Measurements from ENCODE around the gene RTCB. TPM values are rescaled to one million over a fixed set of nuclear protein-coding genes. Genes with fewer than 3 reads are reported as not detected.
A peak's percentile ranks its signal among the peaks of the same experiment; 100 is the strongest.

RTCB gene
- 102 TPM for polyA plus RNA-seq (2012; ENCODE audit: insufficient read depth, insufficient read length, low read depth)

DNA sequence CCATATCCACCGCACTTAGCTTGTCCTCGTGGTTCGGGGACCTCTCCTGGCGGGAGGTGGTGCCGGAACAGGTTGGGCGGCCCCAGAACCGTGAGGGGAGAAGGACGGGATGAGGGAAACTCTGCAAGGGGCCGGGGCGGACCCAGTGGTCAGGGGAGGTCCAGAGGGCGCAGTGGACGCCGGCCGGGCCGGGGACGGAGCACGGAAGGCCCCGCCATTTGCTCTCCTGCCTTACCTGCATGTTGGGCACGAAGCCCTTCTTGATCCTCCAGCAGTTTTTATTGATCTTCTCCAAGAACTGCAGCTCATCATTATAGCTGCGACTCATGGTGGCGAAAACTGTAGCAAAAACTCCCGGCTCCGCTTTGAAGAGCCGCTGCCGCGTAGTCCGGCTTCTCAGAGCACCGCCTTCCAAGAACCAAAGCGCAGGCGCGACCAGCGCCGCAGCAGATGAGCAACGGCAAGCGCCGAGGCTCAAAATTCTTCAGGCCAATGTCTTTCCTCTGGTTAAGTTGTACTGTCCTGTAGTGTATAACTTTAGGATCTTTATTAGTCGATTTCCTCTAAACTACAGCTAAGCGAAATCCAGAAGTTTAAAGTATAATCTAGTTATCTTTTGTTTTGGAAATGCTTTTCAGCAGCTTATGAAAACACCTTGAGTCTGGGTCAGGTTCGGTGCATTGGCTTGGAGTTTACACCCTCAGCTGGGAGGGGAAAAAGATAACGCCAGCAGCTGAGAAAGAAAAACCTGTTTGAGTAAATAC, at the start of gene RTCB:
Gene RTCB (minus strand): TSS at position 419 of the 764 bp plus-strand sequence. CDS start 91 bp downstream, at position 328.
- DNase-seq = peak; percentile 91
- Histone ChIP-seq H3K36me3 (peaks cover 17% of the 10 kb centered on the region), H3K27me3 (no peaks in the 10 kb centered on the region), H3K4me3 (ENCODE audit: low read depth, low read length) (peak within 1 kb of the TSS; percentile 99), H3K4me1 (no peaks in the 10 kb centered on the region), H3K9me3 (no peaks in the 10 kb centered on the region)
- TF ChIP-seq, protein P1, sequence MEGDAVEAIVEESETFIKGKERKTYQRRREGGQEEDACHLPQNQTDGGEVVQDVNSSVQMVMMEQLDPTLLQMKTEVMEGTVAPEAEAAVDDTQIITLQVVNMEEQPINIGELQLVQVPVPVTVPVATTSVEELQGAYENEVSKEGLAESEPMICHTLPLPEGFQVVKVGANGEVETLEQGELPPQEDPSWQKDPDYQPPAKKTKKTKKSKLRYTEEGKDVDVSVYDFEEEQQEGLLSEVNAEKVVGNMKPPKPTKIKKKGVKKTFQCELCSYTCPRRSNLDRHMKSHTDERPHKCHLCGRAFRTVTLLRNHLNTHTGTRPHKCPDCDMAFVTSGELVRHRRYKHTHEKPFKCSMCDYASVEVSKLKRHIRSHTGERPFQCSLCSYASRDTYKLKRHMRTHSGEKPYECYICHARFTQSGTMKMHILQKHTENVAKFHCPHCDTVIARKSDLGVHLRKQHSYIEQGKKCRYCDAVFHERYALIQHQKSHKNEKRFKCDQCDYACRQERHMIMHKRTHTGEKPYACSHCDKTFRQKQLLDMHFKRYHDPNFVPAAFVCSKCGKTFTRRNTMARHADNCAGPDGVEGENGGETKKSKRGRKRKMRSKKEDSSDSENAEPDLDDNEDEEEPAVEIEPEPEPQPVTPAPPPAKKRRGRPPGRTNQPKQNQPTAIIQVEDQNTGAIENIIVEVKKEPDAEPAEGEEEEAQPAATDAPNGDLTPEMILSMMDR (IDR thresholded peaks at IDR 0.05; ENCODE audit: low read depth, low read length) = no peak

DNA sequence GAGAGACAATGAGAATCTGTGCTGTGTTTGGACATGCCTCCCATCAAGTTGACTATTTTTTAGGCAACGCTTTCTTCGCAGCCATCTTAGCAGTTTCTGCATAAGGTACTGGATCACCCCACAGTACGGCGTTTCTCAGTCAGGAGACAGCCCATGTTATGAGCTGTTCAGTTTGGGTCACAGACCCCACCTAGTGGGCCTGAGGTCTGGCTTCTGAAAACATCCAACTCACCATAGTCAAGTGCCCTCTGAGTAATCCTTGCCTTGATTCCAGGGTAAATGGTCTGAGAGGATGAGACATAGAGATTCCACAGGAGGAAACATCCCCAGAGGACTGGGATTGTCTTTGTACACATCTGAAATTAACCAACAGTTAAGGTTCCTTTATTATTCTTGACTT, 45.0 kb upstream of the RTCB start:
- H3K36me3 ChIP-seq = no peaks in the 10 kb centered on the region
- H3K4me1 ChIP-seq = no peaks in the 10 kb centered on the region
- no peak for DNase-seq
- H3K27me3 ChIP-seq = no peaks in the 10 kb centered on the region; the same call in 1 of the 2 replicates
- H3K4me3 ChIP-seq (ENCODE audit: low read depth, low read length) = no peak overlapping the region
- H3K9me3 ChIP-seq = no peaks in the 10 kb centered on the region; the same call in 1 of the 2 replicates
- TF ChIP-seq, protein P1 (IDR thresholded peaks at IDR 0.05; ENCODE audit: low read depth, low read length) = no peak

DNA sequence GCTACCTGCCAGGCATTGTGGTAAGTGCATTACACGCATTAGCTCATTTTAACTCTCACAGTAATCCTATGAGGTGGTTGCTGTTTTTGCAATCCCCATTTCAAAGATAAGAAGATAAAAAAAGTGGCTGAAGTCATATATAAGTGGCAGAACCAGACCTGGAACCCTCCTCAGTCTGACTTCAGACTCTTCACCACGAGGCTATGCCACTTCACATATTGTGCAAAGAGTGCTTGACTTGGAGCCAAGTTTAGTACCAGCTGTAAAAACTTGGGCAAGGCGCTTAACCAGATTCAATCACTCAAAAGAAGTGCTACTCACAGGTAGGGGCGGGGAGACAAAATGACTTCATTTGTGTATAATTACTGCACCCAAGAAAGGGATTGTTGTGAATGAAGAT, 36.9 kb upstream of the RTCB start:
- DNase-seq = no peak
- Histone ChIP-seq H3K4me3 (ENCODE audit: low read depth, low read length) (no peak overlapping the region), H3K4me1 (no peaks in the 10 kb centered on the region), H3K27me3 (no peaks in the 10 kb centered on the region; the same call in 1 of the 2 replicates), H3K36me3 (no peaks in the 10 kb centered on the region), H3K9me3 (no peaks in the 10 kb centered on the region)
- TF ChIP-seq, protein P1 (IDR thresholded peaks at IDR 0.05; ENCODE audit: low read depth, low read length) = no peak

DNA sequence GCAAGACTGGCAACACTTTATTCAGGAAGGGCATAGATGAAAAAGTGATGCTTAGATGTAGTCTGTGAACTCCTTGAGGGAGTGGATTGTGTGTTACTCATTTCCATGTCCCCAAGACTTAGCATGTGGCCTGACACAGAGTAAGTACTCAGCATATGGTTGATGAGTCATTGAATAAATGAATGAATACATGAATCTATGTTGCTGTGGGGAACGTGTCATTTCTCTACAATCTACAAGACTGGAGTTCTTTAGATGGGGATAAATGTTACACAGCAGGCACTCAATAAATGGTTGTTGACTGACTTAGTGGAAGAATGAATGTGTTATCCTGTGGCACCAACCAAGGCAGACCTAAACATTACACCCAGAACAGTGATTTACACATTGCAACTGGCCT, 34.3 kb upstream of the RTCB start:
- TF ChIP-seq, protein P1 (IDR thresholded peaks at IDR 0.05; ENCODE audit: low read depth, low read length) = no peak
- Histone ChIP-seq H3K27me3 (peaks cover 8% of the 10 kb centered on the region), H3K36me3 (no peaks in the 10 kb centered on the region), H3K4me3 (ENCODE audit: low read depth, low read length) (no peak overlapping the region), H3K4me1 (no peaks in the 10 kb centered on the region), H3K9me3 (no peaks in the 10 kb centered on the region)
- no peak for DNase-seq

DNA sequence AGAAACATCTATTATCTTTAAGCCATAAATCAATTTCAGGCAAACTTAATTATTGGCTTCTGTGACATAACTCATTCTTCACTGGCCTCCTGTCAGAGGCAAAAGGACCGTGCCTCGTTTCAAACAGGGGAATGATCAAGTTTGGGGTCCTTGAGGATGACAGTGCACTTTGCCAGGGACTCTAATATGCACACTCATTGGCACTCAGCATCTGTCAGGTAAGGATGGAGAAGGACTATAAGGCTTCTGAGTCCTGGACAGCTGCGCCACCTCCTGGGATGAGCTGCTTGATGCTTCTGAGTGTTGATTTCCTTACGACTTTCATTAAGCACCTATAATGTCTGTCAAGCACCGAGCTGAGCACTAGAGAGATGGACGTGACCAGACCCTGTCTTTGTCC, 32.0 kb upstream of the RTCB start:
- no peak overlapping the region for H3K4me3 ChIP-seq (ENCODE audit: low read depth, low read length)
- H3K36me3 ChIP-seq = no peaks in the 10 kb centered on the region
- TF ChIP-seq, protein P1 (IDR thresholded peaks at IDR 0.05; ENCODE audit: low read depth, low read length) = peak; percentile 39
- no peaks in the 10 kb centered on the region for H3K9me3 ChIP-seq
- peak; percentile 14 for DNase-seq
- H3K27me3 ChIP-seq = peaks cover 17% of the 10 kb centered on the region
- no peaks in the 10 kb centered on the region for H3K4me1 ChIP-seq

DNA sequence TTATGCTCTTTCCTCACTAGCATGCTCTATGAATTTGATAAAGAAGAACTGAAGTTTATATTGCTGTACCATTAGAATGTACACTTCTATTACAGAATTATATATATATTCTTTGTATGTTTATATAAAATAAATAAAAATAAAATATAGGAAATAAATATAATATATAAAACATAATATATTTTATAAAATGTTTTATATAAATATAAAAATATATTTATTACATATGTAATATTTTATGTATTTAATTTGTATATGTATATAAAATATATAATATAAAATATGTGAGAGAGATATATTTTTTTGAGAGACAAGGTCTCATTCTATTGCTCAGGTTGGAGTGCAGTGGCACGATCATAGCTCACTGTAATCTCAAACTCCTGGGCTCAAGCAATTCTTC, 18.3 kb upstream of the RTCB start:
- Histone ChIP-seq H3K4me1 (no peaks in the 10 kb centered on the region), H3K27me3 (no peaks in the 10 kb centered on the region), H3K4me3 (ENCODE audit: low read depth, low read length) (no peak overlapping the region), H3K36me3 (no peaks in the 10 kb centered on the region), H3K9me3 (no peaks in the 10 kb centered on the region)
- TF ChIP-seq, protein P1 (IDR thresholded peaks at IDR 0.05; ENCODE audit: low read depth, low read length) = no peak
- DNase-seq = no peak
